T-helper 1 cell (primary cell): ENCODE measurements around the gene PHLDB3.
A peak's percentile ranks its signal among the peaks of the same experiment; 100 is the strongest.
"Not testable (repeated sequence)": the region's sequence is repeated elsewhere in the genome, so short reads cannot be mapped to it uniquely, and the experiment has no call there.

Experiments
- DNase-seq, 5 donors: peaks; one replicate each; pipeline ENCODE4 v3.0.0-alpha.2; 2012 to 2020

Gene PHLDB3

DNA sequence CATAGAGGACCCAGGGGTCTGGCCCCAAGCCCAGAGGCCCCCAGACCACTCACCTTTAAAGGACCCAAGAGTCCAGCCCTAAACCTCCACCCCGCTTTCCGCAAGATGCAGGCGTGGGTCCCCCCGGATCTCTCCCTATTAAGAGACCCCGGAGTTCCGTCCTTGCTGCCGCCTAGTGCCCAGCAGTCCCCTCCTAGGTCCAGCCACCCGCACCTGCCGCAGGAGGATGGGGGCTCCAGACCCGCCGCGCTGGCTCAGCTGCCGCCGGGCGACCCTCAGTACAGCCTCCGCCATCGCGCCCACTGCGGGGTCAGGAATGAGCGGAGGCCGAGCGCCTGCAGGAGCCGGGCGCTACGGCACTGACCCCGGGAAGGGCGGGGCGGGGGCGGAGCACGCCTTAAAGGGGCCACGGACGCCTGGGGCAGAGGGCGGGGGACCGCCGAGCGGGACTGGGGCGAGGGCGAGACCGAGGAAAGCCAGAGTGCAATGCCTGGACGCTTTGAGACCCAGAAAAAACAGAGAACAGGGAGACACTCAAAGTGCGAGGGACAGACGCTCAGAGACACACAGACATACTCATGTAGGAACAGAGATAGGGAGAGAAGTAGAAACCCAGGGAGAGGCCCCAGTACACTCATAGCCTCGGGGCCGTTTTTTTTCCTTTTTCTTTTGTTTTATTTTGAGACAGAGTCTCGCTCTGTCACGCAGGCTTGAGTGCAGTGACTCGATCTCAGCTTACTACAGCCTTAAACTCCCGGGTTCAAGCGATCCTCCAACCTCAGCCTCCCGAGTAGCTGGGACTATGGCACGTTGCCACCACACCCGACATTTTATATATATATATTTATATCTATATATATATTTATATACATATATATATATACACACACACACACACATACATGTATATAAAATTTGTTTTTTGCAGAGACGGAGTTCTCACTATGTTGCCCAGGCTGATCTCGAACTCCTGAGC is 22.6 kb upstream of the PHLDB3 start, which contains the start of gene ETHE1:
Gene ETHE1, minus strand, starts transcription at position 318 of the 976 bp plus-strand sequence. Its CDS starts 24 bp downstream, at position 294.
- peak; percentile 53 to 83 (median 65) for DNase-seq

DNA sequence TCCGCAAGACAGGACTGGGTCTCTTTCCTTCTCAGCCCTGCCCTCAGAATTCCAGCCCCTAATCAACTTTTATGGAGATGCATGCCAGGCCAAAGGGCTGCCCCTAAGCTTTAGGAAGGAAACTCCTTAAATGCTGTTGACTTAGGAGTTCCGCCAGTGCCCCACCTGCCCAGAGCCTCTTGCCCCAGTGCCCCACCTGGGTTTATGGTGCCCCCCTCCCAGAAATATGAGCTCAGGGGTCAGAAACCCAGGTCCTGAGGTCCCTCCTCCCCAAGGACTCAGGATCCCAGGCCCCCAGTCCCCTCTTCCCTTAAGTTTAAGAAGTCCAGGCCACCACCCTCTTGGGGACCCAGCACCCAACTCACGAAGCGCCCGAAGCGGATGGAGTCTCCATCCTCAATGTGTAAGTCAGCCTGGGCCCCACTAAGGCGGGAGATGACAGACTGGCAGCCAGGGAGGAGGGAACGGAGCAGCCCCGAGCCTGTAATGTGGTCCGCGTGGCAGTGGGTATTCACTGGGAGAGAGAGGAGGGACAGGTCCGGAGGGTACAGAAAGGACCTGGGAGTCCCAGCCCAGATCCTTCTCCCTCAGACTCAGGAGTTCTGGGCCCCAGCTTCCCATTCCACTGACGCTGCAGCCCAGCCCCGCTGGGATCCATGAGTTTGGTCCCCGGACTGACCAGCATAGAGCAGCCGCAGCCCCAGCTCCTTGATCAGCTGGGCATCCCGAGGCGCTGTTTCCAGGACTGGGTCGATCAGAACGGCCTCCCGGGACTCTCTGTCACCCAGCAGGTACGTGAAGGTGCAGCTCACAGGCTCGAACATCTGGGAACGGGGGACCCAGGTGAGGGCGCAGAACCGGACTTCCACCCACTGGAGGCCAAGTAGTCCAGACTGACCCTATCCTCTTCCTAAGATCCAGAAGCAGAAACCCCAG is 21.6 kb upstream of the PHLDB3 start:
- no peak for DNase-seq

DNA sequence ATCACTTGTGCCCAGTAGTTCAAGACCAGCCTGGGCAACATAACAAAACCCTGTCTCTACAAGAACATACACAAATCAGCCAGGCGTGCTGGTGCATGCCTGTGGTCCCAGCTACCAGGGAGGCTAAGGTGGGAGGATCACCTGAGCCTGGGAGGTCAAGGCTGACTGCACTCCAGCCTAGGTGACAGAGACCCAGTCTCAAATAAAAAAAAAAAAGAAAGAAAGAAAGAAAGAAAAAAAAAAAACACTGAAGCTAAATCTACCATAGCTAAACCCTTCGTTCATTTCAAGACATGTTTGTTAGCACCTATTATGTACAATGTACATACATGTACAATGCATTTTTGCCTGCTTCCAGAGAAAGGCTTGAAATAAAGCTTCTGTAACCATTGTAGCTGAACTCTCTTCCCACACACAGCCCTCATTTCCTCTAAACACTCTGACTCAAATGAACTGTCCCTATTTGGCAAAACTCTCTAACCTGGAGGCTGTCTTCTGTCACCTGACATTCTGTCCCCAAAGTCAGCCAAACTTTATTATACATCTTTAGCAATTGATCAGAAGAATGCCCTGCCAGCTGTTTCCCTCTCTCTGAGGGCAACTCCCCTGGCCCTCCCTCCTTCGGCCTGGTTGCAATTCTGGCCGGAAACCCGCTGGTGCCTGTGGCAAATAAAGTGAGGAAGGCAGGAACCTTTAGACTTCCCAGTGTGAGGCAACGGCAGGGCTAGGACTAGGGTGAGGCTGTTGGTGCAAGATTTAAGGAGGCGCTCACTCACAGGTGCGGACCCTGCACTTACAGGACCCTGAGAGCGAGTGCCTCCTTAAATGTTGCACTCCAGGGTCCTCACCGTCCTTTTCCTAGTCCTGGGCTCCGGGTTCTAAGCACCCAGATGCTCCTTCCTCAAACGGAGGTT is 20.6 kb upstream of the PHLDB3 start:
- peak in 1 of 5 donors; percentile 50 for DNase-seq

DNA sequence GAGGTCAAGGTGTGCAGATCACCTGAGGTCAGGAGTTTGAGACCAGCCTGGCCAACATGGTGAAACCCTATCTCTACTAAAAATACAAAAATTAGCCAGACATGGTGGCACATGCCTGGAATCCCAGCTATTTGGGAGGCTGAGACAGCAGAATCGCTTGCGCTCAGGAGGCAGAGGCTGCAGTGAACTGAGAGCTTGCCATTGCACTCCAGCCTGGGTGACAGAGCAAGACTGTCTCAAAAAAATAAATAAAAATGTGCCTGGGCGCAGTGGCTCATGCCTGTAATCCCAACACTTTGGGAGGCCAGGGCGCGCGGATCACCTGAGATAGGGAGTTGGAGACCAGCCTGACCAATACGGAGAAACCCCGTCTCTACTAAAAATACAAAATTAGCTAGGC is 19.1 kb upstream of the PHLDB3 start:
- not testable (repeated sequence) for DNase-seq

DNA sequence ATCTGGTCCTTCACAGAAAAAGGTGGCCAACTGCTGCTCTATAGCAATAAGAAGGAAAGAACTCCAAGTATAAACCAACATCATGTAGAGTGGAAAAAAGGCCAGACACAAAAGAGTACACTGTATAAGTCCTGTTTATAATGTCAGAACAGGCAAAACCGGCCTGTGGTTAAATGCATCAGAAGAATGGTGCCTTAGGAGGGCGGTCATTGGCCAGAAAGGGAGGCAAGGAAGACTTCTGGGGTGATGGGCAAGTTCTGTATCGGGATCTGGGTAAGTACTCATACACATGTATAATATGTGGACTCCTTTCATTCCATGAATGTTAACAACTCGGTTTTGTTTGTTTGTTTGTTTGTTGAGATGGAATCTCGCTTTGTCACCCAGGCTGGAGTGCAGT is 18.4 kb upstream of the PHLDB3 start:
- DNase-seq = no peak

DNA sequence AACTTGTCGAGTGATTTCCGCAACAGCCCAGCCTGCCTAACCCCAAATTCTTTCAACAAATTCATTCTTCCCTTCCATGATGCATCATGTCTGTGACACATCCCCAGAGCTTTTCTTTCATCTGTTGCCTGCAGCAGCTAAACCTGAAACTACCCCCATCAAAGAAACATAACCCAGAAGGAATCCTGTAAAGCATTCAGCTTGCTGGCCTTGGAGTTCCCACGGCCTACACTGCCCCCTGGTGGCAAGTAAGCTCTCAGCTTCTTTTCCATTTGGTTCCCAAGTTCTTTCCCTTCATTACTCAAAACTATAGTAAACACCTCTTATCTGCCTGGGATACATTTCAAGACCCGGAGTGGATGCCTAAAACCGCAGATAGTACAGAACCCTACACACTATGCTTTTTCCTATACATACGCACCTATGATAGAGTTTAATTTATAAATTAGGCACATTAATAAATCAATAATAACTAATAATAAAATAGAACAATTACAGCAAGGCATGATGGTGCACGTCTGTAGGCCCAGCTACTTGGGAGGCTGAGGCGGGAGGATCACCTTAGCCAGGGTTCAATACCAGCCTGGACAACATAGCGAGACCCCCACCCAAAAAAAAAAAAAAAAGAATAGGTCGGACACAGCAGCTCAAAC is 15.0 kb upstream of the PHLDB3 start:
- peak; percentile 61 to 81 (median 74) for DNase-seq

DNA sequence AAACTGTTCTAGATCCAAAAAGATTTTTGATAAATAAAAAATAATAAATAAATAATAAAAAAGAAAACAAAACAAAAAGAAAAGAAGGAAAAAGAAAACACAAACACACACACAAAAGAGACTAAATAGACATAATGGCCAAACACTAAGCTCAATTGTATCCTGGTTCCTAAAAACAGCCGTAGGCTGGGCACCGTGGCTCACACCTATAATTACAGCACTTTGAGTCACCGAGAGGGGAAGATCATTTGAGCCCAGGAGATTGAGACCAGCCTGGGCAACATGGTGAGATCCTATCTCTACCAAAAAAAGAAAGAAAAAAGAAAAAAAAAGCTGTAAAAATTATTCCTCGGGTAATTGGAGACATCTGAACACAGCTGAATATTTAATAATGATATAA is 13.5 kb upstream of the PHLDB3 start:
- no peak for DNase-seq

DNA sequence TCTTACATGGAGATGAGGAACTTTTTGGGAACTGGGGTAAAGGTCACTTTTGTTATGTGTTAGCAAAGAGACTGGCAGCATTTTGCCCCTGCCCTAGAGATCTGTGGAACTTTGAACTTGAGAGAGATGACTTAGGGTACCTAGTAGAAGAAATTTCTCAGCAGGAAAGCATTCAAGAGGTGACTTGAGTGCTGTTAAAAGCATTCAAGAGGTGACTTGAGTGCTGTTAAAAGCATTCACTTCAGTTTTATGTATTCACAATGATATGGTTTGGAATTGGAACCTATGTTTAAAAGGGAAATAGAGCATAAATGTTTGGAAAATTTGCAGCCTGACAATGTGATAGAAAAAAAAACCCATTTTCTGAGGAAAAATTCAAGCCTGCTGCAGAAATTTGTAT is 7.9 kb upstream of the PHLDB3 start:
- DNase-seq = not testable (repeated sequence)

DNA sequence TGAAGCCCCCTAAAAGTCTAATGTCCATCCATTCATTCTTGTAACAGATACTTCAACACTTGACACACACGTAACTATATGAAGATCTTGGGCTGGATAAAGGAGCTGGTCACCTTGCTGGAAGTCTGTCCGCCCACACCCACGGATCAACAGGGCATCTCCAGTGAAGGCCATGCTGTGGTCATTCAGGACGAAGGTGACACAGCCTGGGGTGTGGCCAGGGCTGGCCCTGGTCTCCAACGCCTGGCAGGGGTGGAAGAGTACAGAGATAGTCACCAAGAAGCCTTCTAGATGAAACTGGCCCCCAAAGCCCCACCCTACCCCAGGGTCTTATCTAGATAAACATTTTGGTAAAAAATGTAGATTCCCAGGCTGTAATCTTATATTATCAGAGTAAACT is 6.8 kb upstream of the PHLDB3 start:
- DNase-seq = no peak

DNA sequence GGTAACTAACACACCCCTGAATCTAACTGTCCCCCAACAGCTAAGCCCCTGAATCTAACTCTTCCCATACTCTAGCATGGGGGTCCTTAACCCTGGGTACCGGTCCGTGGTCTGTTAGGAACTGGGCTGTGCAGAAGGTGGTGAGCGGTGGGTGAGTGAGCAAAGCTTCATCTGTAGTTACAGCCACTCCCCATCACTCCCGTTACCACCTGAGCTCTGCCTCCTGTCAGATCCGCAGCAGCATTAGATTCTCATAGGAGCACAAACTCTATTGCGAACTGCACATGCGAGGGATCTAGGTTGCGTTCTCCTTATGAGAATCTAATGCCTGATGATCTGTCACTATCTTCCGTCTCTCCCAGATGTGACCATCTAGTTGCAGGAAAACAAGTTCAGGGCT is 6.2 kb upstream of the PHLDB3 start:
- DNase-seq = no peak

DNA sequence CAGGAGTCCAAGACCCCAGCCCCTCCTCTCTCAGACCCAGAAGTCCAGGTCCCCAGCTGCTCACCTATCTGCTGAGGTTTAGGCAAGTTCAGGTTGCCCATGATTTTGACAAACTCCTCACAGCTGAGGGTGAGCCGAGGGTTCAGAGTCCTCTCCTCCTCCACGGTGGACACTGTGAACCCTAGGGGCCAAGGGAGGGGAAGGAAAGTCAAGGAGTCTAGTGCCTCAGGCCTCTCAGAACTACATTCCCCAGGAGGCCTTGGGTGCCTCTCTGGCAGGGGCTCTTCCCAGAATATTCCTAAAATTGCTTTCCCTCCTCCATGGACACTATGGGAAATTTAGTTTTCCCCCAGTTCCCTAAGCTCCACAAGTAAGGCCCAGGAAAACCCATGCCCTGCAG is 3.3 kb upstream of the PHLDB3 start:
- DNase-seq = no peak

DNA sequence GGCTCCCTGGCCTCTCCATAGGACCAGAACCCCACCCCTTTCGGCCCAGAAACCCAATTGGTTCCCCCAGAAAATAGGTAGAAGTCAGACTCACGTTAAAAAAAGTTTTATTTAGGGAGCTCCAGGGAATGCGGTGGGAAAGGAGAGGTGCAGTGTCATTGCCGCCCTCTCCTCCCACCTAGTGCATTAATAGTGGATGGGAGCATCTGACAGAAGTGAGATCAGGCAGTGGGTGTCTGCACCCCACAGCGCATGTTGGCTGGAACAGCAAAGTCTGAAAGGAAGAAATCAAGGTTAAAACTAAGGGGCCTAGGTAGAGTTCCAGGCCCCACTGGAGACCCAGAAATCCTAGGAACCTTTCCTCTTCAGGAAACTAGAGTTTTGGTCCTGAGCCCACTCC is 2.1 kb upstream of the PHLDB3 start:
- DNase-seq = no peak

DNA sequence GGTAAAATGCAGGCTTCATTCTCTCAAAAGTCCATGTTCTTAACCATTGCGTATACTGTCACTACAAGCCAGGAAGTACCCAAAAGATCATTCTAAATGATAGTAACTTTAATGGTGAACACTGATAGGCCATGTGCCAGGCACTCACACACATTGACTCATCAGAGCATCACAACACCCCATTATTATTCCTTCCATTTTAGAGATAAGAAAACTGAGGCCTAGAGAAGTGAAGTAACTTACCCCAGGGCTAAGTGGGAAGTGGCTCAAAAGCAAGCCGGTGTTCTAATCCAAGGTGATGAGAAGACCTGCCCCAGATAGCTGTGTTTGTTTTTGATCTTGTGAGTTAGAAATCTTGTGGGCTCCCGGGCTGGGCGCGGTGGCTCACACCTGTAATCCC is 1.4 kb upstream of the PHLDB3 start:
- DNase-seq = no peak

DNA sequence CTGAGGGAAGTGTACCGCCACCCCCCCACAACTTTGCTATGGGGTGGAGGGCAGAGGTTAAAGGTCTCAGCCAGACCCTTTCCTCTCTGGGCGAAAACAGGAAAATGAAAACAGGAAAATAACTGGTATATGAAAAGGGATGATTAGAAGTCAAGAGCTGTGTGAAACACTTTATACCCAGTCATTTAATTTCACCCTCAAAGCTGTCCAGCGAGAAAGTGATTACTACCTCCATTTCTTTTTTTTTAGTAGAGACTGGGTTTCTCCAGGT is 575 bp upstream of the PHLDB3 start:
- no peak for DNase-seq

DNA sequence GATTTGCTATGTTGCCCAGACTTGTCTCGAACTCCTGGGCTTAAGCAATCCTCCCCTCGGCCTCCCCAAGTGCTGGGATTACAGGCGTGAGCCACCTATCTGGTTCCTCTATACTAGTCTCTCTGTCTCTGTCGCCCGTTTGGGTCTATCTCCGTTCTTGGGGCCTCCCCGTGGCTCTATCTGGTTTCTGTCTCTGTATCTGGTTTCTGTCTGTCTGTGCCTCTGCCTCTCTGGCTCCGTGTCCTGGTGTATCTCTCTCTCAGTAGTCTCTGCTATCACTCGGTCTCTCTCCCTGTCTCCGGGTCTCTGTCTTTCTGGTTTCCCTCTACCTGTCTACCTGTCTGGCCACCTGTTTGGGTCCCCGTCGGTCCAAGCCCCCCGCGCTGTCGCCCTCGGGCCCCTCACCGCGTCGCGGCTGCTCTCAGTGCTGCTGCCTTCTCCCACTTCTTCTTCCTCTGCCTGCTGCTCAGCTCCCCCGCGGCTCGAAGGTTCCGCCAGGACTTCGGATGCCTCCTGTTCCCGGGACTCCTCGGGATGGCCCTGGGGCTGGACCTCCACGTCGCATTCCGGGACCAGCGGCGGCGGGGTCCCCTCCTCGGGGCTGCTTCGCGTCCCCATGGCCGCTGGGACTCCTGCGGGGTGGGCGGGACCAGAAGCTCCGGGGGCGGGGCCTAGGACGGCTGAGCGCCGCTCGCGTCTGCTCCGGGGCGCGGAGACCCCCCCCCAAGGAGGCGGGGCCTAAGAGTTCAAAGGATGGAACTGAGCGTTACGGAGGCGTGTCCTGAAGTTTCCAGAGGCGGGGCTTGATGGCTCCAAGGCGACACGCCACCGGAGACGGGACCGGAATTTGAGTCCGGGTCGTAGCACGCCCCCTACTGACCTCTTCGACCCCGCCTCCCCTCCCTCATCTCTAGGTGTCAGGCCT is 783 bp downstream of the PHLDB3 start:
- peak; percentile 96 to 100 (median 99) for DNase-seq

DNA sequence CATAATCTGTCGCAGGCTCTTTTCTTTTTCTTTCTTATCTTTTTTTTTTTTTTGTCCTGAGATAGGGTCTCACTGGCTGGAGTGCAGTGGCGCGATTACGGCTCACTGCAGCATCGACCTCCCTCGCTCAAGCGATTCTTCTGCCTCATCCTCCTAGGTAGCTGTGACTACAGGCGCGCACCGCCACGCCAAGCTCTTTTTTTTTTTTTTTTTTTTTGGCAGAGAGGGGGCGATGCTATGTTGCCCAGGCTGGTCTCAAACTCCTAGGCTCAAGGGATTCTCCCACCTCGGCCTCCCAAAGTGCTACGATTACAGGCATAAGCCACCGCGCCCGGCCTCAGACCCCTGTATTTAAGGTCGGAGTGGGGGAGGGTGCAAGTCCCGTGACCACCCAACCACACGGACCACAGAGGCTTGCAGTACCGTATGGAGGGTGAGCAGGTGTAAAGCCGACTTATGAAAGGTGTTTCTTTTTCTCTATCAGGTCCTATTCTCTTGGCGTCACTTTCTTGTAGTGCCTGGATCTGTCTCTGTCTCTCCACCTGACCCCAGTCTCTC is 2.0 kb downstream of the PHLDB3 start:
- DNase-seq = no peak

DNA sequence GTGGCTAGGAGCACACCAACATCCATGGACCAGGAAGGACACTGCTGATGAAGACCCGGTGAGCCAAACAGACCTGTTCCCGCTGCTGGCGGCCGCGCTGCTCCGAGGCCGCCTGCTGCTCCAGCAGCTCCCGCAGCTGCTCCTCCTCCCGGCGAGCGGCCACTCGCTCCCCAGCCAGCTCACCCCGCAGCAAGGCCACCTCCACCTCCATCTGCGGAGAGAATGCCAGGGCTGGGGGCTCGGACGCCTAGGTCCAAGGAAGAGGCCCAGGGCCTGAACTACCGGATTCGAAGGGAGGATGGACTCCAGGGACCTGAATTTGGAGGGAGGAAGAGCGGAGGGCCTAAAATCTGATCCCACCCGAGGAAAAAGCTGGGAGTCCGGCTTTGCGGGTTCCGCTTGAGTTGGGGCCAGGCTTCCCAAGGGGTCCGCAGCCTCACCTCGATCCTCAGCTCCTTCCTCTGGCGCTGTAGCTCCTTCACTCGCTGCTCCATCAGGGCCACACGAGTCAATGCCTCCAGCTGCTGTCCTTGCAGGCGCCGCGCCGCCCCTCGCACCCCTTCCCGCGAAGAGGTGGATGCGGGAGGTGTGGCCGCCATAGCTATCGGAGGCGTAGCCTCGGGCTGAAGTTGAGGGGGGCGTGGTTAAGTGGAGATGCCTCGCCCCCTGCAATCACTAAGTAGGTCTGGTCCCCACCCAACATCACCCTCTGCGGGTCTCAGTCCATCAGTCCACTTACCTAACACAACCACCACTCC is 2.7 kb downstream of the PHLDB3 start:
- DNase-seq = no peak

DNA sequence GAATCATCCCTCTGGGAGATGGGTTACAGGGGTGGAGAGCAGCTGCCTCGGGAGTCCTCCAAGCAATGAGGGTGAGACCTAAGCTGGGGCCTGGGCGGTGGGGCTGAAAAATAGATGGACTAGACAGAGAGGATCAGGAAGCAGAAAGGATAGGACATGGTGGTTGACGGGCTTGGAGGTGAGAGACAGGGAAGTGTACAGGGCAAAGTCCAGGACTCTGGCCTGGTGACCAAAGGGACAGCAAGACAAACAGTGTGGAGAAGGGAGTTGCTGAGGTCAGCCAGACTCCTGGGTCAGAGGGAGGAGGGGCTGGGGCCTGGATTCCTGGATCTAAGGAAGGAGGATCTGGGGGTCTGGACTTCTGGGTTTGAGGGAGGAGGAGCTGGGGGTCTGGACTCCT is 5.5 kb downstream of the PHLDB3 start:
- no peak for DNase-seq

DNA sequence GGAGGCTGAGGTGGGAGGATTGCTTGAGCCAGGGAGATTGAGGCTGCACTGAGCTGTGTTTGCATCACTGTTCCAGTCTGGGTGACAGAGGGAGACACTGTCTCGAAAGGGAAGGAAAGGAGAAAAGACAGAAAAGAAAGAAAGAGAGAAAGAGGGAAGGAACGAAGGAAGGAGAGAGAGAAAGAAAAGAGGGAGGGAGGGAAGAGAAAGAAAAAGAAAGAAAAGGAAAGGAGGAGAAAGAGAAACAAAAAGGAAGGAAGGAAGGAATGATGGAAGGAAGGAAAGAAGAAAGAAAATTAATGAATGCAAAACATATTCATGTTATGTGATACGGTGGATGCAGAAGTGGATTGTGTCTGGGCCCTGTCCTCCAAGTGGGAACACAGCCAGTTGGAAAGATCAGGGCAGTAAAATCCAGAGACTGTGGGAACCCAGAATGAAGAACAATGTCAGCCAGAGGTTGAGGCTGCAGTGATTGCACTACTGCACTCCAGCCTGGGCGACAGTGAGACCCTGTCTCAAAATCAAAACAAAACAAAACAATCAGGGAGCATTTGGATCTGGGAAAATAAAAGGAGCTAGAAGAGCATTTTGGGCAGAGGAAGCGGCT is 6.2 kb downstream of the PHLDB3 start:
- DNase-seq = no peak
